Neuronal stem cell (in vitro differentiated cells): ENCODE results near the gene ARHGAP12. TPM values are rescaled to one million over a fixed set of nuclear protein-coding genes. Genes with fewer than 3 reads are reported as not detected.

ENCODE experiments used
- DNase-seq: peaks from one replicate; pipeline ENCODE4 v3.0.0-alpha.2; 2013; ENCODE audit warnings: low spot score
- H2AFZ ChIP-seq: one replicate; pipeline ENCODE4 v1.6.1; 2013; ENCODE audit warnings: mild to moderate bottlenecking, low read length, inconsistent platforms
- H2AK5ac ChIP-seq: 2 replicates; pipeline ENCODE4 v1.6.1; 2013; ENCODE audit warnings: low read depth, mild to moderate bottlenecking, inconsistent platforms, low read length, moderate library complexity, mixed read lengths
- H2BK120ac ChIP-seq: 2 replicates; pipeline ENCODE4 v1.6.1; 2013; ENCODE audit warnings: low read depth, mild to moderate bottlenecking, inconsistent platforms, low read length, moderate library complexity, mixed read lengths
- H2BK12ac ChIP-seq: one replicate; pipeline ENCODE4 v1.6.1; 2013; ENCODE audit warnings: low read length, inconsistent platforms
- H2BK15ac ChIP-seq: 2 replicates; pipeline ENCODE4 v1.6.1; 2013; ENCODE audit warnings: mild to moderate bottlenecking, low read length, inconsistent platforms, mixed read lengths
- H2BK5ac ChIP-seq: one replicate; pipeline ENCODE4 v1.6.1; 2013; ENCODE audit warnings: inconsistent platforms, mild to moderate bottlenecking, low read length, moderate library complexity
- H3K14ac ChIP-seq: one replicate; pipeline ENCODE4 v1.6.1; 2013; ENCODE audit warnings: low read length, inconsistent platforms
- H3K18ac ChIP-seq: 2 replicates; pipeline ENCODE4 v1.6.1; 2013; ENCODE audit warnings: low read length, inconsistent platforms
- H3K23ac ChIP-seq: 2 replicates; pipeline ENCODE4 v1.6.1; 2013; ENCODE audit warnings: low read depth, mild to moderate bottlenecking, mixed read lengths, low read length, inconsistent platforms; ENCODE audit not compliant: poor library complexity
- H3K27ac ChIP-seq: replicated peaks from 3 replicates; pipeline ENCODE4 v1.5.1; 2013; ENCODE audit warnings: low read length, inconsistent platforms
- H3K27me3 ChIP-seq, 3 experiments: 2 replicates each; pipeline ENCODE4 v1.6.1; 2013; ENCODE audit warnings: low read length in 3 of 3, mild to moderate bottlenecking in 2 of 3, inconsistent platforms in 1 of 3, low read depth in 1 of 3, mixed read lengths in 1 of 3, moderate library complexity in 1 of 3; ENCODE audit not compliant: control insufficient read depth in 3 of 3, insufficient read depth in 3 of 3
- H3K36me3 ChIP-seq, 2 donors: replicated peaks in 1 of 2; 2 replicates each; pipeline ENCODE4 v1.6.1; 2013; ENCODE audit warnings: low read length in 2 of 2; ENCODE audit not compliant: control insufficient read depth in 2 of 2, insufficient read depth in 2 of 2
- H3K4ac ChIP-seq: 2 replicates; pipeline ENCODE4 v1.6.1; 2013; ENCODE audit warnings: inconsistent platforms, mild to moderate bottlenecking, low read length, moderate library complexity
- H3K4me1 ChIP-seq, 2 donors: 1 replicate in 1 of 2; 2 replicates in 1 of 2; pipeline ENCODE4 v1.6.1; 2013; ENCODE audit warnings: low read length in 2 of 2, low read depth in 1 of 2; ENCODE audit not compliant: control insufficient read depth in 2 of 2, insufficient read depth in 1 of 2
- H3K4me2 ChIP-seq: one replicate; pipeline ENCODE4 v1.6.1; 2013; ENCODE audit warnings: mild to moderate bottlenecking, low read length, inconsistent platforms; ENCODE audit not compliant: insufficient read depth, poor library complexity, severe bottlenecking
- H3K4me3 ChIP-seq, 2 donors: 2 replicates each; pipeline ENCODE4 v1.5.1; 2013; ENCODE audit warnings: low read length in 2 of 2, mild to moderate bottlenecking in 2 of 2, inconsistent platforms in 1 of 2, moderate library complexity in 1 of 2
- H3K79me1 ChIP-seq: one replicate; pipeline ENCODE4 v1.6.1; 2013; ENCODE audit warnings: low read depth, mild to moderate bottlenecking, inconsistent platforms, low read length, moderate library complexity
- H3K9ac ChIP-seq: one replicate; pipeline ENCODE4 v1.6.1; 2013; ENCODE audit warnings: mild to moderate bottlenecking, low read depth, low read length, inconsistent platforms; ENCODE audit not compliant: poor library complexity
- H3K9me3 ChIP-seq, 2 donors: replicated peaks in 1 of 2; 2 replicates each; pipeline versions ENCODE3 to v1.6.1; 2013; ENCODE audit warnings: low read length in 2 of 2, mild to moderate bottlenecking in 2 of 2, inconsistent platforms in 1 of 2, low read depth in 1 of 2, mixed read lengths in 1 of 2, moderate library complexity in 1 of 2; ENCODE audit not compliant: control insufficient read depth in 2 of 2, insufficient read depth in 1 of 2
- H4K8ac ChIP-seq: one replicate; pipeline ENCODE4 v1.6.1; 2013; ENCODE audit warnings: low read depth, mild to moderate bottlenecking, inconsistent platforms, low read length, moderate library complexity
- H4K91ac ChIP-seq: one replicate; pipeline ENCODE4 v1.6.1; 2013; ENCODE audit warnings: low read length, low read depth, mild to moderate bottlenecking, inconsistent platforms; ENCODE audit not compliant: poor library complexity
- WGBS, 2 donors: extraction: QIAGEN DNeasy Blood & Tissue Kit; methylation state at CpG; one replicate each; pipeline ENCODE4 v1.1.7; 2013; ENCODE audit warnings: missing lambda C conversion rate in 2 of 2, mixed read lengths in 1 of 2; ENCODE audit not compliant: insufficient read length in 2 of 2, insufficient replicate concordance in 1 of 2; ENCODE audit errors: extremely low coverage in 2 of 2; 5-methylcytosine and 5-hydroxymethylcytosine counted together
- polyA plus RNA-seq, 2 experiments: library from polyadenylated mRNA; stranded (reverse); fragments of 200-250 nt; gene quantifications; one replicate each; pipeline ENCODE4 v1.2.3, GENCODE V29; 2013

Gene ARHGAP12, protein sequence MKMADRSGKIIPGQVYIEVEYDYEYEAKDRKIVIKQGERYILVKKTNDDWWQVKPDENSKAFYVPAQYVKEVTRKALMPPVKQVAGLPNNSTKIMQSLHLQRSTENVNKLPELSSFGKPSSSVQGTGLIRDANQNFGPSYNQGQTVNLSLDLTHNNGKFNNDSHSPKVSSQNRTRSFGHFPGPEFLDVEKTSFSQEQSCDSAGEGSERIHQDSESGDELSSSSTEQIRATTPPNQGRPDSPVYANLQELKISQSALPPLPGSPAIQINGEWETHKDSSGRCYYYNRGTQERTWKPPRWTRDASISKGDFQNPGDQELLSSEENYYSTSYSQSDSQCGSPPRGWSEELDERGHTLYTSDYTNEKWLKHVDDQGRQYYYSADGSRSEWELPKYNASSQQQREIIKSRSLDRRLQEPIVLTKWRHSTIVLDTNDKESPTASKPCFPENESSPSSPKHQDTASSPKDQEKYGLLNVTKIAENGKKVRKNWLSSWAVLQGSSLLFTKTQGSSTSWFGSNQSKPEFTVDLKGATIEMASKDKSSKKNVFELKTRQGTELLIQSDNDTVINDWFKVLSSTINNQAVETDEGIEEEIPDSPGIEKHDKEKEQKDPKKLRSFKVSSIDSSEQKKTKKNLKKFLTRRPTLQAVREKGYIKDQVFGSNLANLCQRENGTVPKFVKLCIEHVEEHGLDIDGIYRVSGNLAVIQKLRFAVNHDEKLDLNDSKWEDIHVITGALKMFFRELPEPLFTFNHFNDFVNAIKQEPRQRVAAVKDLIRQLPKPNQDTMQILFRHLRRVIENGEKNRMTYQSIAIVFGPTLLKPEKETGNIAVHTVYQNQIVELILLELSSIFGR
- 19.5 TPM for polyA plus RNA-seq (2013, experiment 1 of 2)
- polyA plus RNA-seq (2013, experiment 2 of 2): 20.1 TPM

DNA sequence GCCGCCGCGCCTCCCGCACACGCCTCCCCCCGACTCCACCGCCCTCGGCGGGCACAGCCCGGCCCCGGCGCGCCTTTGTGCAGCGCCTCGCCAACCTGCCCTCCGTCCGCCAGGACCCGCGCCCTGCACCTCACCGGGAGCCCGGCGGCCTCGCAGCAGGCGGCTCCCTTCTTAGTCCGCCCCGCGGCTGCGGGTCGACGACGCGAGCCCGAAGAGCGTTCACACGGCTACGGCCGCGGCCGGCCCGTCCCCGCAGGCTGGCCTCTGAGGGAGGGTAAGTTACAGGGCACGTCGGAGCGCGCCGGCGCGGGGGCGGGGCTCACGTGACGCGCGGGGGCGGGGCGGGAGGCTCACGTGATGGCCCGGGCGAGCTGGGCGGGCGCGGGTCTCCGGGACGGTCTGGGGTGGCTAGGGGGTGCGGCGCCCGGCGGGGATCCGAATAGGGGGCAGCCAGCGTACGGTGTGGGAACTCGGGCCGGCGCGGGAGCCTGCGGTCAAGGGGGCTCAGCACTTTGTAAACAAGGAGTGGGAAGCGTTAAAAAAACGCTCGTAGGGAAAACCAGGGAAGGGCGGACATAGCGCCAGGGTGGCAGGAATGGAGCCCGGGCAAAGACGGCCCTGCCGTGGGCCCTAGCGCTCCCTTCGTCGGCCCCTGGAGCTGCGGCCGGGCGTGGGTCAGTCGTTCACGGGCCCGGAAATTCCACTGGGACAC, at the start of gene ARHGAP12:
Gene ARHGAP12, minus strand, starts transcription at position 283 of the 712 bp plus-strand sequence. CDS start 19,976 bp downstream, outside the sequence.
- peak within 1 kb of the TSS; percentile 96 for H2BK15ac ChIP-seq
- peak within 1 kb of the TSS; percentile 99 for H3K9ac ChIP-seq
- H2AFZ ChIP-seq: peak within 1 kb of the TSS; percentile 99
- WGBS, 2 donors: no CpG with 5 or more reads among the region's 92 CpGs
- H2BK5ac ChIP-seq: peak within 1 kb of the TSS; percentile 90
- no peak within 1 kb of the TSS for H4K8ac ChIP-seq
- H3K18ac ChIP-seq: peak within 1 kb of the TSS; percentile 100
- H3K4ac ChIP-seq: peak within 1 kb of the TSS; percentile 6
- H2BK120ac ChIP-seq: peak within 1 kb of the TSS; percentile 35
- H3K36me3 ChIP-seq: no peaks in the 10 kb centered on the region
- H3K9me3 ChIP-seq: peaks cover 0 to 4% of the 10 kb centered on the region in 2 donors
- peaks cover 4 to 14% of the 10 kb centered on the region in 2 donors for H3K4me1 ChIP-seq
- peak within 1 kb of the TSS; percentile 63 for H2AK5ac ChIP-seq
- H3K27ac ChIP-seq: peak within 1 kb of the TSS; percentile 98
- no peak within 1 kb of the TSS for H4K91ac ChIP-seq
- H3K4me2 ChIP-seq: peak within 1 kb of the TSS; percentile 100
- H3K4me3 ChIP-seq: peak within 1 kb of the TSS; percentile 88 to 100
- peak within 1 kb of the TSS; percentile 99 for H3K23ac ChIP-seq
- peak; percentile 88 for DNase-seq
- H3K79me1 ChIP-seq: peaks cover 4% of the 10 kb centered on the region
- H3K14ac ChIP-seq: peak within 1 kb of the TSS; percentile 94
- no peaks in the 10 kb centered on the region for H3K27me3 ChIP-seq
- H2BK12ac ChIP-seq: peak within 1 kb of the TSS; percentile 22

DNA sequence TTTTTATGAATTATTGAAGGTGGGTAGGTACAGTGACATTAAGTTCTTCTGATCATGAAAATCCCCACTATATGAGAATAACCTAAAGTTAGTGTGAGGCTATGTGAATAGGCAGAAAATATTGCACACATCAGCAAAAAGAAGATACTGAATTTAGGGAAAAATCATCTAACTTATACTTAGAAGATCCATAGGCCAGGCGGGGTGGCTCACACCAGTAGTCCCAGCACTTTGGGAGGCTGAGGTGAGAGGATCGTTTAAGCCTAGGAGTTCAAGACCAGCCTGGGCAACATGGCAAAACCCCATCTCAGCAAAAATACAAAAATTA, 49.5 kb upstream of the ARHGAP12 start:
- Histone ChIP-seq H3K27ac (no peak overlapping the region), H2AK5ac (no peak overlapping the region), H3K36me3 (no peaks in the 10 kb centered on the region), H2BK5ac (no peak overlapping the region), H2AFZ (no peak overlapping the region), H3K14ac (no peak overlapping the region), H3K18ac (no peak overlapping the region), H3K4me2 (no peak overlapping the region), H3K4me3 (no peak overlapping the region), H3K4ac (no peak overlapping the region), H2BK120ac (no peak overlapping the region), H3K9me3 (no peaks in the 10 kb centered on the region), H3K23ac (no peak overlapping the region), H4K91ac (no peak overlapping the region), H3K9ac (no peak overlapping the region), H4K8ac (no peak overlapping the region), H3K79me1 (no peaks in the 10 kb centered on the region), H2BK15ac (no peak overlapping the region), H3K4me1 (peaks cover 3 to 11% of the 10 kb centered on the region in 2 donors), H3K27me3 (no peaks in the 10 kb centered on the region), H2BK12ac (no peak overlapping the region)
- no peak for DNase-seq
- WGBS, 2 donors: no CpG with 5 or more reads among the region's 2 CpGs

DNA sequence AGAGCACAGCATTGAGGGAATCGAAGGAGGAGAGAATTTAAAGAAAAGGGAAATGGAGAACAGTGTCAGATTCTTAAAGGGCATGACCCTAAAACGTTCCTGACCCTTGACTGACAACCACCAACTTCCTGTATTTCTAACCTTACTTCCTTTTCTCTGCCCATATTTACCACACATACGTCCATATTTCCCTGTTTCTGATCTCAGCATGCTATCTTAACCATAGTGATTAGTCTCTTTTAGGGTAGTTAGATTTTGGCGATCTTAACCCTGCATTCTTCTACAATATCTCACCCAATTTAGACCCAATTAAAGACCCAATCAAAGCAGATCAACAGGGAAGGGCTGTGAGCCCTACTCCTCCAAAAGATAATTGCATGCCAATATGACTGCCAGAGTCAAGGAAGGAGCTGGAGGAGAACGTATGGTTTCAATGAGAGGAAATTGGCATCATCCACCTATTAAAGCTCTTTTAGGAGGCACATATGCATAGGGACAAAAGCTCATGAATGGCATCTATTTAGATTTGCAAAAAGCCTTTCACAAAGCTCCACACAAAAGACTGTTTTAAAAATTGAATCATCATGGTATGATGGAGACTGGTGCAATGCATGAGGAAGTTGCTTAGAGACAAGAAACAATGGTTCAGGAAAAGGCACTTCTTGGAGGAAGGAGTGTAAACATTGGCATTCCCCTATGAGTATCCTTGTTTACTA, 49.0 kb upstream of the ARHGAP12 start:
- Histone ChIP-seq H2BK5ac (no peak overlapping the region), H4K8ac (no peak overlapping the region), H3K9me3 (no peaks in the 10 kb centered on the region), H3K36me3 (no peaks in the 10 kb centered on the region), H2AFZ (peak overlapping the region; percentile 5), H2BK15ac (no peak overlapping the region), H2AK5ac (no peak overlapping the region), H2BK12ac (no peak overlapping the region), H3K18ac (no peak overlapping the region), H3K23ac (no peak overlapping the region), H3K14ac (no peak overlapping the region), H3K4me1 (peaks cover 3 to 11% of the 10 kb centered on the region in 2 donors), H3K27me3 (no peaks in the 10 kb centered on the region), H2BK120ac (no peak overlapping the region), H3K27ac (no peak overlapping the region), H3K4me3 (no peak overlapping the region), H4K91ac (no peak overlapping the region), H3K4me2 (no peak overlapping the region), H3K9ac (no peak overlapping the region), H3K79me1 (no peaks in the 10 kb centered on the region), H3K4ac (no peak overlapping the region)
- DNase-seq: no peak
- no CpG with 5 or more reads among the region's 5 CpGs for WGBS, 2 donors
